A549 (cell line): Measurements from ENCODE around the gene HAND2.

Experiments
- EHMT2 ChIP-seq: fragments of 200-600 bp; sonication (generic); IDR thresholded peaks from 2 replicates; pipeline ENCODE4 v1.6.1; 2016; ENCODE audit warnings: antibody characterized with exemption, low read depth, mild to moderate bottlenecking, moderate library complexity
- KDM1A ChIP-seq: fragments of 200-600 bp; sonication (generic); IDR thresholded peaks from 2 replicates; pipeline ENCODE4 v1.6.1; 2016; ENCODE audit warnings: low read depth, mild to moderate bottlenecking
- KDM5A ChIP-seq: fragments of 200-600 bp; sonication (generic); IDR thresholded peaks from 2 replicates; pipeline ENCODE4 v1.6.1; 2016; ENCODE audit warnings: antibody characterized with exemption, mild to moderate bottlenecking
- POLR2A ChIP-seq: IDR thresholded peaks from 2 replicates; pipeline ENCODE4 v1.6.1; 2012; ENCODE audit warnings: mild to moderate bottlenecking, low read length
- SMC3 ChIP-seq: fragments of >200 bp; sonication (Bioruptor Twin); formaldehyde crosslinking; IDR thresholded peaks from 3 replicates; pipeline ENCODE4 v1.6.1; 2018; ENCODE audit warnings: inconsistent platforms
- SREBF2 ChIP-seq: fragments of 450-650 bp; IDR thresholded peaks from 2 replicates; pipeline ENCODE4 v1.6.1; 2014; ENCODE audit warnings: mild to moderate bottlenecking, moderate library complexity
- TF ChIP-seq, protein P1 (sequence below): fragments of >200 bp; sonication (Bioruptor Twin); formaldehyde crosslinking; IDR thresholded peaks from 3 replicates; pipeline ENCODE4 v1.5.1; 2016

DNA sequence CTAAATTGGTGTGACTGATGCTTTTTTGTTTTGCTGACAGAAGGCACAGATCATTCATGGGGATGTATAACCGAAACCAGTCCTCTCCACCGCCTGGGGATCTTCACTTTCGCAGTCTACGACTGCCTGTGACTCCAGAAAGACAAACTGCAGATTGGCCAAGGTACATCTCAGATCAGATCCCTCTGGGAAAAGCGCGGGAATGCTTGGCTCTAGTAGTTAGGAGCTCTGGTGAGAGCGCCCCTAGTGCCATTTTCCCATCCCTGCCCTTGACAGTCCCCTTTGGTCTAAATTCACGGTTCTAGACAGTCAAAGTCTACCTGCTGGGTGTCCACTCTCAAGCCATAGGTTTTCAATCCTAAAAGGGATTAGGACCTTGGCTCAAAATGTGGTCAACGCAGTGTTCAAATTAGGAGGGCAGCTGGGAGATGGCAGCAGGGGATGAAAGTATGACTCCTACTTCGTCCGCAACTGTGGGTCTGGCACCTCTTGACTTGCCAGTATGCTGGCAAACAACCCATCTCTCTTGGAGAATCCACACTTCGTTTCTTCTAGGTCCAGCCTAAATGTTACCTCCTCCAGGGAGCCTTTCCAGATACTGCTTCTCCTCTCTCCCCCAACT lies 6.9 kb upstream of the HAND2 start:
- no peak for TF ChIP-seq SMC3
- TF ChIP-seq, protein P1, sequence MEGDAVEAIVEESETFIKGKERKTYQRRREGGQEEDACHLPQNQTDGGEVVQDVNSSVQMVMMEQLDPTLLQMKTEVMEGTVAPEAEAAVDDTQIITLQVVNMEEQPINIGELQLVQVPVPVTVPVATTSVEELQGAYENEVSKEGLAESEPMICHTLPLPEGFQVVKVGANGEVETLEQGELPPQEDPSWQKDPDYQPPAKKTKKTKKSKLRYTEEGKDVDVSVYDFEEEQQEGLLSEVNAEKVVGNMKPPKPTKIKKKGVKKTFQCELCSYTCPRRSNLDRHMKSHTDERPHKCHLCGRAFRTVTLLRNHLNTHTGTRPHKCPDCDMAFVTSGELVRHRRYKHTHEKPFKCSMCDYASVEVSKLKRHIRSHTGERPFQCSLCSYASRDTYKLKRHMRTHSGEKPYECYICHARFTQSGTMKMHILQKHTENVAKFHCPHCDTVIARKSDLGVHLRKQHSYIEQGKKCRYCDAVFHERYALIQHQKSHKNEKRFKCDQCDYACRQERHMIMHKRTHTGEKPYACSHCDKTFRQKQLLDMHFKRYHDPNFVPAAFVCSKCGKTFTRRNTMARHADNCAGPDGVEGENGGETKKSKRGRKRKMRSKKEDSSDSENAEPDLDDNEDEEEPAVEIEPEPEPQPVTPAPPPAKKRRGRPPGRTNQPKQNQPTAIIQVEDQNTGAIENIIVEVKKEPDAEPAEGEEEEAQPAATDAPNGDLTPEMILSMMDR, result no peak
- no peak for TF ChIP-seq POLR2A
- no peak for TF ChIP-seq SREBF2
- no peak for TF ChIP-seq EHMT2
- no peak for TF ChIP-seq KDM5A
- TF ChIP-seq KDM1A, result no peak
